ENCODE data around the gene SHISA6. TPM values are rescaled to one million over a fixed set of nuclear protein-coding genes. Genes with fewer than 3 reads are reported as not detected.

SHISA6 gene
- polyA plus RNA-seq, 1 of the 3 experiments (the other 2 are of a cell fraction): not detected

DNA sequence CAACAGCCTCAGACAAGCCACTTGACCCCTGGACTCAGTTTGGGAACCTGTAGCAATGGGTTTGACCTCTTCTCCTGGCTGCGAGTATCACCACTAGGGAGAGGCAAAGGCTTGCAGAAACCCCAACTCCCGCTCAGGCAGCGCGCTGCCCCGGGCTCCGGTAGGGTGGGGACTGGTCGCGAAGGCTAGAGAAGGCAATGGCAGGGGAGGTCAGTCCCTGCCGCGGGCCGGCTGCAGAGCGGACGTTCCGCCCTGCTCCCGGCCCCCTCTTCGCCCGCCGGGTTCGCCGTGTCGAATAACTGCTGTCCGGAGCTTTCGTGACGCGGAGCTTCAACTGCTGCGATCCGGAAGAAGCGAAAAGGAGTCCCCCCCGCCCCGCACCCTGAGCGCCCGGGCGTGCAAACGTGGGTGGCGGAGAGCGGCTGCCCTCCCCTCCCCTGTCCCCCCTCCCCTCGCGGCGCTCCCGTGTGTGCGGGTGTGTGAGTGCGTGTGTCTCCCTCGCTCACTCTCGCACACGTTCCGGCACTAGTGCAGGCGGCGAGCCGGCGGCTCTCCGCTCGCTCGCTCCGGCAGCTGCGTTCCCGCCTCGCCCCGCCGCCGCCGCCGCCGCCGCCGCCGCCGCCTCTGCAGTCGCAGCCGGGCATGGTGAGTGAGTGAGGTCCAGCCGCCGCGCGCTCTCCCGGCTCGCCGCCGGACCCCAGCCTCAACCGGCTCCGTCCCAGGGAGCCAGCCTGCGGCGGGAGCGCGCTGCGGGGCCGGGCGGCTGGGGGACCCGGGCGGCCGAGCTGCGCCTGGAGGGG lies 772 bp upstream of the SHISA6 start:
- Histone ChIP-seq H3K4me1 (ENCODE audit: control insufficient read depth in 1 of 2, insufficient read depth in 2 of 2, low read depth in 1 of 2, low read length in 1 of 2) (no peaks in the 10 kb centered on the region; a peak in 2 of 4 replicates), H3K27me3 (ENCODE audit: insufficient read depth) (no peaks in the 10 kb centered on the region), H3K27ac (ENCODE audit: low read depth in 2 of 2, low read length in 1 of 2) (no peak overlapping the region), H3K4me3 (ENCODE audit: low read depth in 2 of 2, low read length in 1 of 2) (no peak overlapping the region; a peak in 1 of 4 replicates), H2AFZ (ENCODE audit: low read depth) (no peak overlapping the region), H3K4me2 (no peak overlapping the region), H4K20me1 (ENCODE audit: insufficient read depth) (no peaks in the 10 kb centered on the region), H3K36me3 (replicated peaks in 1 of 2; ENCODE audit: control insufficient read depth in 1 of 2, insufficient read depth in 2 of 2, low read length in 1 of 2) (no peaks in the 10 kb centered on the region), H3F3A (replicated peaks; ENCODE audit: insufficient read depth) (no peaks in the 10 kb centered on the region), H3K9me3 (no peaks in the 10 kb centered on the region), H3K79me2 (ENCODE audit: insufficient read depth) (no peaks in the 10 kb centered on the region), H3K9me2 (no peaks in the 10 kb centered on the region), H3K9ac (no peak overlapping the region)
- TF ChIP-seq FOXM1 (IDR thresholded peaks at IDR 0.05; ENCODE audit: low read depth): no peak
- TF ChIP-seq, protein P1, sequence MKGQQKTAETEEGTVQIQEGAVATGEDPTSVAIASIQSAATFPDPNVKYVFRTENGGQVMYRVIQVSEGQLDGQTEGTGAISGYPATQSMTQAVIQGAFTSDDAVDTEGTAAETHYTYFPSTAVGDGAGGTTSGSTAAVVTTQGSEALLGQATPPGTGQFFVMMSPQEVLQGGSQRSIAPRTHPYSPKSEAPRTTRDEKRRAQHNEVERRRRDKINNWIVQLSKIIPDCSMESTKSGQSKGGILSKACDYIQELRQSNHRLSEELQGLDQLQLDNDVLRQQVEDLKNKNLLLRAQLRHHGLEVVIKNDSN (IDR thresholded peaks at IDR 0.05; ENCODE audit: borderline replicate concordance, low read depth): no peak
- no peak for TF ChIP-seq TAF1 (IDR thresholded peaks at IDR 0.05; ENCODE audit: borderline replicate concordance, low read depth, low read length)
- TF ChIP-seq, protein P2, sequence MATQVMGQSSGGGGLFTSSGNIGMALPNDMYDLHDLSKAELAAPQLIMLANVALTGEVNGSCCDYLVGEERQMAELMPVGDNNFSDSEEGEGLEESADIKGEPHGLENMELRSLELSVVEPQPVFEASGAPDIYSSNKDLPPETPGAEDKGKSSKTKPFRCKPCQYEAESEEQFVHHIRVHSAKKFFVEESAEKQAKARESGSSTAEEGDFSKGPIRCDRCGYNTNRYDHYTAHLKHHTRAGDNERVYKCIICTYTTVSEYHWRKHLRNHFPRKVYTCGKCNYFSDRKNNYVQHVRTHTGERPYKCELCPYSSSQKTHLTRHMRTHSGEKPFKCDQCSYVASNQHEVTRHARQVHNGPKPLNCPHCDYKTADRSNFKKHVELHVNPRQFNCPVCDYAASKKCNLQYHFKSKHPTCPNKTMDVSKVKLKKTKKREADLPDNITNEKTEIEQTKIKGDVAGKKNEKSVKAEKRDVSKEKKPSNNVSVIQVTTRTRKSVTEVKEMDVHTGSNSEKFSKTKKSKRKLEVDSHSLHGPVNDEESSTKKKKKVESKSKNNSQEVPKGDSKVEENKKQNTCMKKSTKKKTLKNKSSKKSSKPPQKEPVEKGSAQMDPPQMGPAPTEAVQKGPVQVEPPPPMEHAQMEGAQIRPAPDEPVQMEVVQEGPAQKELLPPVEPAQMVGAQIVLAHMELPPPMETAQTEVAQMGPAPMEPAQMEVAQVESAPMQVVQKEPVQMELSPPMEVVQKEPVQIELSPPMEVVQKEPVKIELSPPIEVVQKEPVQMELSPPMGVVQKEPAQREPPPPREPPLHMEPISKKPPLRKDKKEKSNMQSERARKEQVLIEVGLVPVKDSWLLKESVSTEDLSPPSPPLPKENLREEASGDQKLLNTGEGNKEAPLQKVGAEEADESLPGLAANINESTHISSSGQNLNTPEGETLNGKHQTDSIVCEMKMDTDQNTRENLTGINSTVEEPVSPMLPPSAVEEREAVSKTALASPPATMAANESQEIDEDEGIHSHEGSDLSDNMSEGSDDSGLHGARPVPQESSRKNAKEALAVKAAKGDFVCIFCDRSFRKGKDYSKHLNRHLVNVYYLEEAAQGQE (IDR thresholded peaks at IDR 0.05; ENCODE audit: low read depth, low read length): no peak
- no peak for TF ChIP-seq FOXJ3 (CRISPR knock-in tag; IDR thresholded peaks at IDR 0.05)
- no peak for TF ChIP-seq TCF12 (IDR thresholded peaks at IDR 0.05)
- TF ChIP-seq, protein P3, sequence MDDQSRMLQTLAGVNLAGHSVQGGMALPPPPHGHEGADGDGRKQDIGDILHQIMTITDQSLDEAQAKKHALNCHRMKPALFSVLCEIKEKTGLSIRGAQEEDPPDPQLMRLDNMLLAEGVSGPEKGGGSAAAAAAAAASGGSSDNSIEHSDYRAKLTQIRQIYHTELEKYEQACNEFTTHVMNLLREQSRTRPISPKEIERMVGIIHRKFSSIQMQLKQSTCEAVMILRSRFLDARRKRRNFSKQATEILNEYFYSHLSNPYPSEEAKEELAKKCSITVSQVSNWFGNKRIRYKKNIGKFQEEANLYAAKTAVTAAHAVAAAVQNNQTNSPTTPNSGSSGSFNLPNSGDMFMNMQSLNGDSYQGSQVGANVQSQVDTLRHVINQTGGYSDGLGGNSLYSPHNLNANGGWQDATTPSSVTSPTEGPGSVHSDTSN (IDR thresholded peaks at IDR 0.05): no peak
- no peak for TF ChIP-seq SIN3A (IDR thresholded peaks at IDR 0.05; ENCODE audit: borderline replicate concordance, low read depth, low read length)
- TF ChIP-seq, protein P4, sequence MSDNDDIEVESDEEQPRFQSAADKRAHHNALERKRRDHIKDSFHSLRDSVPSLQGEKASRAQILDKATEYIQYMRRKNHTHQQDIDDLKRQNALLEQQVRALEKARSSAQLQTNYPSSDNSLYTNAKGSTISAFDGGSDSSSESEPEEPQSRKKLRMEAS (IDR thresholded peaks at IDR 0.05; ENCODE audit: low read depth): no peak
- no peak for TF ChIP-seq RCOR1 (IDR thresholded peaks at IDR 0.05; ENCODE audit: low read length)
- TF ChIP-seq NFIC (IDR thresholded peaks at IDR 0.05; ENCODE audit: borderline replicate concordance): no peak
- no peak for TF ChIP-seq RAD21 (IDR thresholded peaks at IDR 0.05; ENCODE audit: low read length)
- POLR2A ChIA-PET: no interaction called here
- peak; percentile 54 for DNase-seq
- CTCF ChIA-PET: no interaction called here
- WGBS (ENCODE audit: low lambda C conversion rate): 24% methylated on average over 25 of the region's 90 CpGs

All from SK-N-SH (cell line).